Measurements from ENCODE around the gene UMAD1.

- no peak for TF ChIP-seq CTCF (IDR thresholded peaks at IDR 0.05)
- TF ChIP-seq POLR2A (IDR thresholded peaks at IDR 0.05): no peak
- TF ChIP-seq POLR2AphosphoS5 (IDR thresholded peaks at IDR 0.05): no peak
- TF ChIP-seq EP300 (IDR thresholded peaks at IDR 0.05): no peak
These were observed 163.2 kb downstream of the UMAD1 start for GRCh38 chr7:7803715-7804178.

All from sigmoid colon (tissue), 4 donors.